ENCODE results near the gene TBCD.
A peak's percentile ranks its signal among the peaks of the same experiment; 100 is the strongest.

The TBCD gene

GRCh38 chr17:82881900-82882714, 130.2 kb downstream of the TBCD start:
- Histone ChIP-seq H3K4me3 (no peak overlapping the region), H3K9me3 (ENCODE audit: low read depth, low read length) (no peaks in the 10 kb centered on the region), H3K36me3 (ENCODE audit: insufficient read depth, low read length) (no peaks in the 10 kb centered on the region; the same call in 1 of the 2 replicates), H3K27ac (no peak overlapping the region), H3K9ac (ENCODE audit: insufficient read length) (no peak overlapping the region)
- DNase-seq (ENCODE audit: low read depth, low spot score): no peak
- no peak for TF ChIP-seq POLR2AphosphoS5 (IDR thresholded peaks at IDR 0.05; ENCODE audit: borderline replicate concordance, low read depth, low read length)
- no peak for TF ChIP-seq EZH2 (IDR thresholded peaks at IDR 0.05)
- TF ChIP-seq FOXP2 (optimal IDR thresholded peaks at IDR 0.05; ENCODE audit: control extremely low read depth, extremely low read length, insufficient read depth): no peak

- Histone ChIP-seq H3K4me3 (no peak overlapping the region), H3K9me3 (ENCODE audit: low read depth, low read length) (no peaks in the 10 kb centered on the region), H3K27ac (no peak overlapping the region), H3K9ac (ENCODE audit: insufficient read length) (no peak overlapping the region), H3K36me3 (ENCODE audit: insufficient read depth, low read length) (no peaks in the 10 kb centered on the region; the same call in 1 of the 2 replicates)
- no peak for TF ChIP-seq EZH2 (IDR thresholded peaks at IDR 0.05)
- no peak for DNase-seq (ENCODE audit: low read depth, low spot score)
These were observed 131.0 kb downstream of the TBCD start for GRCh38 chr17:82882715-82883418.

- TF ChIP-seq EZH2 (IDR thresholded peaks at IDR 0.05): no peak
- no peak for TF ChIP-seq POLR2AphosphoS5 (IDR thresholded peaks at IDR 0.05; ENCODE audit: borderline replicate concordance, low read depth, low read length)
- no peak for TF ChIP-seq FOXP2 (optimal IDR thresholded peaks at IDR 0.05; ENCODE audit: control extremely low read depth, extremely low read length, insufficient read depth)
- Histone ChIP-seq H3K36me3 (ENCODE audit: insufficient read depth, low read length) (no peaks in the 10 kb centered on the region; the same call in 1 of the 2 replicates), H3K9me3 (ENCODE audit: low read depth, low read length) (no peaks in the 10 kb centered on the region), H3K27ac (no peak overlapping the region), H3K9ac (ENCODE audit: insufficient read length) (no peak overlapping the region), H3K4me3 (no peak overlapping the region)
- no peak for DNase-seq (ENCODE audit: low read depth, low spot score)
These were observed 131.7 kb downstream of the TBCD start for GRCh38 chr17:82883419-82884031.

- Histone ChIP-seq H3K4me3 (no peak overlapping the region), H3K27ac (no peak overlapping the region), H3K36me3 (ENCODE audit: insufficient read depth, low read length) (no peaks in the 10 kb centered on the region; the same call in 1 of the 2 replicates), H3K9ac (ENCODE audit: insufficient read length) (no peak overlapping the region), H3K9me3 (ENCODE audit: low read depth, low read length) (no peaks in the 10 kb centered on the region)
- no peak for DNase-seq (ENCODE audit: low read depth, low spot score)
- TF ChIP-seq EZH2 (IDR thresholded peaks at IDR 0.05): no peak
- TF ChIP-seq FOXP2 (optimal IDR thresholded peaks at IDR 0.05; ENCODE audit: control extremely low read depth, extremely low read length, insufficient read depth): no peak
- no peak for TF ChIP-seq POLR2AphosphoS5 (IDR thresholded peaks at IDR 0.05; ENCODE audit: borderline replicate concordance, low read depth, low read length)
These were observed 132.6 kb downstream of the TBCD start for GRCh38 chr17:82884341-82884969.

GRCh38 chr17:82884970-82885353, 133.1 kb downstream of the TBCD start:
- H3K9me3 ChIP-seq (ENCODE audit: low read depth, low read length): no peaks in the 10 kb centered on the region
- DNase-seq (ENCODE audit: low read depth, low spot score): no peak
- no peak overlapping the region for H3K4me3 ChIP-seq
- peak overlapping the region; percentile 28 for H3K9ac ChIP-seq (ENCODE audit: insufficient read length)
- no peak for TF ChIP-seq EZH2 (IDR thresholded peaks at IDR 0.05)
- no peak for TF ChIP-seq POLR2AphosphoS5 (IDR thresholded peaks at IDR 0.05; ENCODE audit: borderline replicate concordance, low read depth, low read length)
- TF ChIP-seq FOXP2 (optimal IDR thresholded peaks at IDR 0.05; ENCODE audit: control extremely low read depth, extremely low read length, insufficient read depth): no peak
- H3K27ac ChIP-seq: peak overlapping the region; percentile 90
- no peaks in the 10 kb centered on the region for H3K36me3 ChIP-seq (ENCODE audit: insufficient read depth, low read length)

- H3K9ac ChIP-seq (ENCODE audit: insufficient read length): no peak overlapping the region
- DNase-seq (ENCODE audit: low read depth, low spot score): no peak
- TF ChIP-seq FOXP2 (optimal IDR thresholded peaks at IDR 0.05; ENCODE audit: control extremely low read depth, extremely low read length, insufficient read depth): no peak
- no peak for TF ChIP-seq POLR2AphosphoS5 (IDR thresholded peaks at IDR 0.05; ENCODE audit: borderline replicate concordance, low read depth, low read length)
These were observed 135.6 kb downstream of the TBCD start for GRCh38 chr17:82887255-82888164.

DNA sequence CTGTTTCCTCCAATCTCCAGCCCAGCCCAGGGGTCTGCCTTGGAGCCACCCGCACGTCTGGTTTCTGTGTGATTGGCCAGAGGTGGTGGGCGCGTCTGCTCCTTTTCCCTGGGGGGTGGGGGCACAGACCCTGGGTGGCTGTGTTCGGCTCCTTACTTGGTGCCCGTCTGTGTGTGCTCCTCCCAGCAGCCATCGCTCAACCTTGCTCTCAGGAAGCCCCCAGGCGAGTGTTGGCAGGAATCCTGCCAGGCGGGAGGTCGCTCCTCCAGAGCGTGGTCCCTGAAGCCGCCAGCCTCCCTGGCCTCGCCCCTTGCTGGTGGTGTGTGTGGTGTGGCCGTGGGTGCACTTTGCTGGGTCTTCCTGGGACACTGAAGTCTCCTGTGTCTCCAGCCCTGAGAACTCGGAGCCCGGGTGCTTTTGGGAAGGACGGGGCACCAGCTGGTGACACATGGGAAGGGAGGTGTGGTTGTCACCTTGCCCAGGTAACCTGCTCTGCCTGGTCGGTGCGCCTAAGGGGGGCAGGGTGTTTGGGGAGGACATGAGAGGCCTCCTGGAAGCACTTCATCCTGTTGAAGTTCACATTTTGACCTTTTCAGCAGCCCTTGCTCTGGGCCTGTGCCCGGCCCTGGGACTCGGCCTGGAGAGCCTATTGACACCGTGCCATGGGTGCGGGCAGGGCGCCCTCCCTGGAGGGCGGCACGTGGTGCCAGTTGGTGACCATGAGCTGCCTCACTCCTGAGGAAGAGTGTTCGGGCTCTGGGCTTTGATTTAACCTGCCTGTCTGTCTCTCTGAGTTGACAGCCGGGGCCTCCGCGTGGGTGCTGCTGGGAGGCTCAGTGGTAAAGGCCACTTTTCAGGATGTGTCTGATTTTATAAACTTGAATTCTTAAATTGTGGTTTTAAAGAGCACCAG, 137.0 kb downstream of the TBCD start:
- Histone ChIP-seq H3K9ac (ENCODE audit: insufficient read length) (peak overlapping the region; percentile 24), H3K4me3 (peak overlapping the region; percentile 32), H3K27ac (peak overlapping the region; percentile 82), H3K9me3 (ENCODE audit: low read depth, low read length) (no peaks in the 10 kb centered on the region), H3K36me3 (ENCODE audit: insufficient read depth, low read length) (no peaks in the 10 kb centered on the region)
- no peak for TF ChIP-seq EZH2 (IDR thresholded peaks at IDR 0.05)
- TF ChIP-seq POLR2AphosphoS5 (IDR thresholded peaks at IDR 0.05; ENCODE audit: borderline replicate concordance, low read depth, low read length): no peak; the same call in 1 of the 2 replicates
- TF ChIP-seq FOXP2 (optimal IDR thresholded peaks at IDR 0.05; ENCODE audit: control extremely low read depth, extremely low read length, insufficient read depth): peak; percentile 36
- no peak for DNase-seq (ENCODE audit: low read depth, low spot score)

More at GRCh38 chr17:82887255-82888164, 135.6 kb downstream of the TBCD start:
- no peak overlapping the region for H3K4me3 ChIP-seq
- H3K27ac ChIP-seq: peak overlapping the region; percentile 82
- no peaks in the 10 kb centered on the region for H3K36me3 ChIP-seq (ENCODE audit: insufficient read depth, low read length)
- H3K9me3 ChIP-seq (ENCODE audit: low read depth, low read length): no peaks in the 10 kb centered on the region
